Measurements from ENCODE around the gene RTP2. TPM values are rescaled to one million over a fixed set of nuclear protein-coding genes. Genes with fewer than 3 reads are reported as not detected.

The RTP2 gene
- total RNA-seq, 1 experiment from 2014 or later: not detected

GRCh38 chr3:187728248-187728647 is 25.9 kb upstream of the RTP2 start:
- no peak for DNase-seq (ENCODE audit: low read depth, low spot score)
- no TSS peak for BruUV-seq (replicated peaks)
- peaks cover 13% of the 10 kb centered on the region; the same call in 1 of the 2 replicates for H3K36me3 ChIP-seq (ENCODE audit: control insufficient read depth, insufficient read depth, low read length)
- H3K4me3 ChIP-seq (ENCODE audit: low read depth in 2 of 2, low read length in 2 of 2): no peak overlapping the region
- in situ Hi-C loops (cut with HindIII; ENCODE audit: low pct_unique_long_range_greater_than_20kb, low sequenced_read_pairs): loop anchor here (25.0 kb wide), 1 partner anchor 559 kb away; no protein-coding TSS in a partner anchor
- H3K9me3 ChIP-seq (ENCODE audit: control insufficient read depth, insufficient read depth, low read depth, low read length): no peaks in the 10 kb centered on the region
- CTCF ChIA-PET: no interaction called here
- ATAC-seq: no peak
- TF ChIP-seq POLR2AphosphoS5 (IDR thresholded peaks at IDR 0.05; ENCODE audit: low read depth, low read length) (no peak), REST (IDR thresholded peaks at IDR 0.05; ENCODE audit: insufficient read depth in 1 of 2, low read depth in 2 of 2, low read length in 1 of 2) (no peak), SIN3A (IDR thresholded peaks at IDR 0.05; ENCODE audit: borderline replicate concordance, insufficient read depth, low read depth, low read length) (no peak), CTCF (IDR thresholded peaks at IDR 0.05) (no peak), TCF7L2 (IDR thresholded peaks at IDR 0.05; ENCODE audit: low read depth, low read length) (no peak)
- no peaks in the 10 kb centered on the region for H3K27me3 ChIP-seq (ENCODE audit: control insufficient read depth, insufficient read depth, low read length)
- H3K27ac ChIP-seq (ENCODE audit: low read length): no peak overlapping the region
- H3K4me1 ChIP-seq (ENCODE audit: control insufficient read depth, insufficient read depth, low read length): no peaks in the 10 kb centered on the region
- POLR2A ChIA-PET: no interaction called here
- intact Hi-C loops (cut with micrococcal nuclease; ENCODE audit: unreplicated experiment): no loop called here

DNA sequence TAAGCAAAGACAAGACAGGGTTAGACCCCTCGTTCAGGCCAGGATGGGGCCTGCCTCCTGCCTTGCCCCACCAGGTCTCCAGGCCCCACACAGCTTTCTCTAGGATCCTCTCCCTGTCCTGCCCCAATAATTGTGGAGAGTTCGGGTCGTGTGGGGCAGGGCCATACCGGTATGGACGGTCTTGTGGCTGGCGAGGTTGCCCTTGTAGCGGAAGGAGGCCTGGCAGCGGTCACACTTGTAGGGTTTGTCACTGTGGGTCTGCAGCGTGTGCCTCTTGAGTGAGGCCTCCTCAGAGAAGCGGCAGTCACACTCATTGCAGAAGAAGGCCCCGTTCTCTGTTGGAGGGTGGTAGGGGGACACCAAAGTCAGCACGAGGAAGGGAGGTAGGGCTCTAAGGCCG is 24.2 kb upstream of the RTP2 start:
- TF ChIP-seq TCF7L2 (IDR thresholded peaks at IDR 0.05; ENCODE audit: low read depth, low read length): no peak
- TF ChIP-seq CTCF (IDR thresholded peaks at IDR 0.05): no peak
- TF ChIP-seq REST (IDR thresholded peaks at IDR 0.05; ENCODE audit: insufficient read depth in 1 of 2, low read depth in 2 of 2, low read length in 1 of 2): no peak
- TF ChIP-seq SIN3A (IDR thresholded peaks at IDR 0.05; ENCODE audit: borderline replicate concordance, insufficient read depth, low read depth, low read length): no peak
- no peak for TF ChIP-seq POLR2AphosphoS5 (IDR thresholded peaks at IDR 0.05; ENCODE audit: low read depth, low read length)
- intact Hi-C loops (cut with micrococcal nuclease; ENCODE audit: unreplicated experiment) (no loop called here), in situ Hi-C loops (cut with HindIII; ENCODE audit: low pct_unique_long_range_greater_than_20kb, low sequenced_read_pairs) (loop anchor here (25.0 kb wide), 1 partner anchor 561 kb away; no protein-coding TSS in a partner anchor)
- no peaks in the 10 kb centered on the region for H3K9me3 ChIP-seq (ENCODE audit: control insufficient read depth, insufficient read depth, low read depth, low read length)
- no TSS peak for BruUV-seq (replicated peaks)
- H3K4me3 ChIP-seq (ENCODE audit: low read depth in 2 of 2, low read length in 2 of 2): no peak overlapping the region
- DNase-seq (ENCODE audit: low read depth, low spot score) (no peak), ATAC-seq (no peak)
- ChIA-PET CTCF (interaction anchor here (1.0 kb wide), 1 partner anchor 14 kb away, joined by 3 read pairs; no protein-coding TSS in a partner anchor), POLR2A (no interaction called here)
- peaks cover 18% of the 10 kb centered on the region for H3K36me3 ChIP-seq (ENCODE audit: control insufficient read depth, insufficient read depth, low read length)
- no peaks in the 10 kb centered on the region for H3K4me1 ChIP-seq (ENCODE audit: control insufficient read depth, insufficient read depth, low read length)
- H3K27ac ChIP-seq (ENCODE audit: low read length): no peak overlapping the region
- H3K27me3 ChIP-seq (ENCODE audit: control insufficient read depth, insufficient read depth, low read length): no peaks in the 10 kb centered on the region
